Naive B cell (primary cell): ENCODE results near the gene AGFG2. TPM values are rescaled to one million over a fixed set of nuclear protein-coding genes. Genes with fewer than 3 reads are reported as not detected.
"Not testable (repeated sequence)": the region's sequence is repeated elsewhere in the genome, so short reads cannot be mapped to it uniquely, and the experiment has no call there.

Source experiments
- ATAC-seq, 2 donors: fragments of 150-1000 bp; cut with Tn5 transposase; 2 replicates each; pipeline ENCODE4 v1.10.0; 2021; ENCODE audit warnings: low read depth in 2 of 2, mild to moderate bottlenecking in 2 of 2, moderate library complexity in 2 of 2
- DNase-seq: peaks from one replicate; pipeline ENCODE4 v3.0.0; 2022
- H3K27ac Mint-ChIP-seq, 6 donors: one replicate each; pipeline ENCODE4 v1.8.0; 2020 to 2022; ENCODE audit warnings: mild to moderate bottlenecking in 6 of 6, mixed read lengths in 6 of 6, moderate library complexity in 5 of 6, inconsistent platforms in 2 of 6
- H3K27me3 Mint-ChIP-seq, 3 donors: one replicate each; pipeline ENCODE4 v1.8.0; 2021 to 2022; ENCODE audit warnings: mixed read lengths in 3 of 3, mild to moderate bottlenecking in 1 of 3
- H3K36me3 Mint-ChIP-seq, 2 donors: one replicate each; pipeline ENCODE4 v1.8.0; 2020 to 2022; ENCODE audit warnings: mixed read lengths in 2 of 2, inconsistent platforms in 1 of 2, mild to moderate bottlenecking in 1 of 2
- H3K4me1 Mint-ChIP-seq, 3 donors: one replicate each; pipeline ENCODE4 v1.8.0; 2020 to 2022; ENCODE audit warnings: mixed read lengths in 3 of 3, inconsistent platforms in 1 of 3, mild to moderate bottlenecking in 1 of 3, moderate library complexity in 1 of 3
- H3K4me3 Mint-ChIP-seq, 8 donors: one replicate each; pipeline ENCODE4 v1.8.0; 2020 to 2022; ENCODE audit warnings: mild to moderate bottlenecking in 8 of 8, mixed read lengths in 8 of 8, moderate library complexity in 8 of 8, inconsistent platforms in 2 of 8
- H3K9me3 Mint-ChIP-seq, 7 donors: one replicate each; pipeline ENCODE4 v1.8.0; 2020 to 2022; ENCODE audit warnings: mixed read lengths in 7 of 7, mild to moderate bottlenecking in 5 of 7, inconsistent platforms in 2 of 7, moderate library complexity in 1 of 7
- polyA plus RNA-seq, 6 donors: library from polyadenylated mRNA; unstranded; fragments of 300-500 nt; fragmentation: Illumina TruSeq; gene quantifications; one replicate each; pipeline ENCODE4 v1.2.3, GENCODE V29; 2021; ENCODE audit warnings: low read depth in 6 of 6

AGFG2 gene
- polyA plus RNA-seq, 6 donors from 2014 or later: 3.1 to 5.9 (median 4.1) TPM; not detected in 1

GRCh38 chr7:100535982-100536381 lies 3.0 kb upstream of the AGFG2 start:
- not testable (repeated sequence) for H3K36me3 Mint-ChIP-seq, H3K27ac Mint-ChIP-seq, DNase-seq, H3K4me3 Mint-ChIP-seq, H3K9me3 Mint-ChIP-seq, ATAC-seq
- Mint-ChIP-seq H3K4me1 (peaks cover 9 to 17% (median 13%) of the 10 kb centered on the region in 3 donors), H3K27me3 (peaks cover 0 to 12% (median 10%) of the 10 kb centered on the region in 3 donors)

DNA sequence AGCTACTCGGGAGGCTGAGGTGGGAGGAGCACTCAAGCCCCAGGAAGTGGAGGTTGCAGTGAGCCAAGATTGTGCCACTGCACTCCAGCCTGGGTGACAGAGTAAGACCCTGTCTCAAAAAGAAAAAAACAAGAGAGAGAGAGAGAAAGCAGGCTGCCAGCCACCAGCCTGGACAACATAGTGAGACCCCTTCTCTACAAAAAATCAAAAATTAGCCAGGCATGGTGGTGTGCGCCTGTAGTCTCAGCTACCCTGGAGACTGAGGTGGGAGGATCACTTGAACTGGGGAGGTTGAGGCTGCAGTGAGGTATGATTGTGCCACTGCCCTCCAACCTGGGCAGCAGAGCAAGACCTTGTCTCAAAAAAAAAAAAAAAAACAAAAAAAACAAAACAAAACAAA lies 2.3 kb upstream of the AGFG2 start:
- H3K36me3 Mint-ChIP-seq, H3K27ac Mint-ChIP-seq, DNase-seq, H3K9me3 Mint-ChIP-seq, ATAC-seq: not testable (repeated sequence)
- Mint-ChIP-seq H3K27me3 (peaks cover 0 to 12% (median 10%) of the 10 kb centered on the region in 3 donors), H3K4me1 (peaks cover 13 to 19% (median 18%) of the 10 kb centered on the region in 3 donors), H3K4me3 (peak overlapping the region in 1 of 8 donors; percentile 25)

- Mint-ChIP-seq H3K4me3 (peak overlapping the region; percentile 86 to 99 (median 98)), H3K36me3 (no peaks in the 10 kb centered on the region), H3K9me3 (no peaks in the 10 kb centered on the region), H3K27ac (peak overlapping the region in 4 of 6 donors; percentile 75 to 90 (median 84)), H3K4me1 (peaks cover 19 to 27% (median 27%) of the 10 kb centered on the region in 3 donors), H3K27me3 (peaks cover 0 to 2% (median 0%) of the 10 kb centered on the region in 3 donors)
- DNase-seq (no peak), ATAC-seq (no peak)
These were observed 702 bp upstream of the AGFG2 start for GRCh38 chr7:100538348-100538653.

- Mint-ChIP-seq H3K27me3 (no peaks in the 10 kb centered on the region), H3K4me3 (peak overlapping the region; percentile 86 to 99 (median 98)), H3K27ac (peak overlapping the region in 4 of 6 donors; percentile 16 to 92 (median 72)), H3K36me3 (no peaks in the 10 kb centered on the region), H3K9me3 (no peaks in the 10 kb centered on the region), H3K4me1 (peaks cover 24 to 27% (median 27%) of the 10 kb centered on the region in 3 donors)
- ATAC-seq (no peak), DNase-seq (no peak)
These were observed 518 bp downstream of the AGFG2 start for GRCh38 chr7:100539436-100540006.

- no peaks in the 10 kb centered on the region for H3K9me3 Mint-ChIP-seq
- ATAC-seq: no peak
- no peaks in the 10 kb centered on the region for H3K27me3 Mint-ChIP-seq
- no peaks in the 10 kb centered on the region for H3K36me3 Mint-ChIP-seq
- peaks cover 27 to 31% (median 28%) of the 10 kb centered on the region in 3 donors for H3K4me1 Mint-ChIP-seq
- peak overlapping the region; percentile 85 to 98 (median 92) for H3K4me3 Mint-ChIP-seq
- DNase-seq: no peak
- H3K27ac Mint-ChIP-seq: peak overlapping the region in 1 of 6 donors; percentile 16
These were observed 1.2 kb downstream of the AGFG2 start for GRCh38 chr7:100540073-100540723.

DNA sequence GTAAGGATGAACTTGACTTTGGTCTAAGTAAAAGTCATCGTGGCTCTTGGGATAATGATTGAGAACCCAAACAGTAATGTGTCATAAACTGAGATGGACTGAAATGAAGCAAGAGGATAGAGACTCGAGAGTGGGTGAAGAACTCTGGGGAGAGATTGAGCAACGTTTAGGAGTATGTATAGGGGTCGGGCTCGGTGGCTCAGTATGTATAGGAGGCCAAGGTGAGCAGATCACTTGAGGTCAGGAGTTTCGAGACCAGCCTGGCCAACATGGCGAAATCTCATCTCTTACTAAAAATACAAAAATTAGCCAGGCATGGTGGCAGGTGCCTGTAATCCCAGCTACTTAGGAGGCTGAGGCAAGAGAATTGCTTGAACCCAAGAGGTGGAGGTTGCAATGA lies 2.3 kb downstream of the AGFG2 start:
- Mint-ChIP-seq H3K4me1 (peaks cover 27 to 38% (median 31%) of the 10 kb centered on the region in 3 donors), H3K4me3 (peak overlapping the region in 4 of 8 donors; percentile 26 to 86 (median 56))
- H3K36me3 Mint-ChIP-seq, DNase-seq, H3K27ac Mint-ChIP-seq, H3K9me3 Mint-ChIP-seq, H3K27me3 Mint-ChIP-seq, ATAC-seq: not testable (repeated sequence)

GRCh38 chr7:100543586-100543985 lies 4.6 kb downstream of the AGFG2 start:
- ATAC-seq: no peak
- no peak for DNase-seq
- Mint-ChIP-seq H3K9me3 (no peaks in the 10 kb centered on the region), H3K27me3 (no peaks in the 10 kb centered on the region), H3K27ac (no peak overlapping the region), H3K36me3 (no peaks in the 10 kb centered on the region), H3K4me3 (peak overlapping the region in 1 of 8 donors; percentile 55), H3K4me1 (peaks cover 34 to 48% (median 45%) of the 10 kb centered on the region in 3 donors)

DNA sequence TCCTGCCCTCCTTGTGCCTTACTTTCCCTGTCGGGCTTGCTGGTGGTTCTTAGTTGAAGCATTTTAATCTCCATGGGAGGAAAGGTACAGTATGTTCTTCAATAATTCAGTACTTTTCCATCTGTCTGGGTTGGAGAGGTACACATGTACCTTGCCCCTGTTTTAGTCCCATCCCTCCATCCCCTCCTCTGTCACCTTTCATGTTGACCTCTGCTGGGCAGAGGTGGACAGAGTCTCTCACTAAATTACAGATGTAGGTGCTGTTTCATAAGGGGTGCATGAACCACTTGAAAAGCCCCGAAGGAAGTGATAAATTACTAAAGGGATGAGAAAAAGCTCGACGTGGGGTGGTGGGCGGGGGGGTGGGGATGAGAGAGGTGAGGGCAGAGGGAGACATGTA lies 5.4 kb downstream of the AGFG2 start:
- H3K36me3 Mint-ChIP-seq: no peaks in the 10 kb centered on the region
- H3K27me3 Mint-ChIP-seq: no peaks in the 10 kb centered on the region
- DNase-seq: no peak
- H3K4me3 Mint-ChIP-seq: peak overlapping the region in 1 of 8 donors; percentile 55
- no peak for ATAC-seq
- H3K9me3 Mint-ChIP-seq: no peaks in the 10 kb centered on the region
- H3K4me1 Mint-ChIP-seq: peaks cover 27 to 47% (median 44%) of the 10 kb centered on the region in 3 donors
- peak overlapping the region in 1 of 6 donors; percentile 50 for H3K27ac Mint-ChIP-seq

DNA sequence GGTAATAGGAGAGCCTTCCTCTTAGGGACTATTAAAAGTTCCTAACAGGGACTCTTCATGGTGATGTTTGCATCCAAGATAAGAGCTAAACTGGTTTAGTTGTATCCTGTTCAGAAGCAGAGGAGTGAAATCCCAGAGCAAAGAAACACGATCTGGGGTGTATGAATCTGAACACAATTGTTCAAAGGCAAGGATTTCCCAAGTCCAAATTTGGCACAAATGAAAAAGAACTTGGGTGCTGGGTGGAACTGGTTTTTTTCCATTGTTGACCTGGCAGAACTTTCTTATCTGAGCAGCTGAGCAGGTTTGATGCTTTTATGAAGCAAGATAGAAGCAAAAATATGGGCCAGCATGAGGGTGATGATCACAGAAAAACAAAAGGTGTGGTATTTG lies 6.0 kb downstream of the AGFG2 start:
- peak overlapping the region in 1 of 6 donors; percentile 23 for H3K27ac Mint-ChIP-seq
- H3K27me3 Mint-ChIP-seq: no peaks in the 10 kb centered on the region
- no peak for DNase-seq
- no peak for ATAC-seq
- H3K4me3 Mint-ChIP-seq: no peak overlapping the region
- peaks cover 27 to 48% (median 44%) of the 10 kb centered on the region in 3 donors for H3K4me1 Mint-ChIP-seq
- H3K36me3 Mint-ChIP-seq: no peaks in the 10 kb centered on the region
- H3K9me3 Mint-ChIP-seq: no peaks in the 10 kb centered on the region

GRCh38 chr7:100545360-100546128 lies 6.5 kb downstream of the AGFG2 start:
- H3K4me3 Mint-ChIP-seq: peak overlapping the region in 1 of 8 donors; percentile 9
- DNase-seq: no peak
- peaks cover 32 to 51% (median 49%) of the 10 kb centered on the region in 3 donors for H3K4me1 Mint-ChIP-seq
- H3K27ac Mint-ChIP-seq: peak overlapping the region in 1 of 6 donors; percentile 63
- H3K27me3 Mint-ChIP-seq: no peaks in the 10 kb centered on the region
- peaks cover 0 to 4% of the 10 kb centered on the region in 2 donors for H3K36me3 Mint-ChIP-seq
- no peak for ATAC-seq
- no peaks in the 10 kb centered on the region for H3K9me3 Mint-ChIP-seq

GRCh38 chr7:100546129-100546925 lies 7.3 kb downstream of the AGFG2 start:
- peak in 1 of 2 donors; percentile 40 for ATAC-seq
- no peak for DNase-seq
- Mint-ChIP-seq H3K4me3 (peak overlapping the region in 1 of 8 donors; percentile 9), H3K27me3 (no peaks in the 10 kb centered on the region), H3K27ac (peak overlapping the region in 3 of 6 donors; percentile 63 to 92 (median 78)), H3K9me3 (no peaks in the 10 kb centered on the region), H3K4me1 (peaks cover 31 to 50% (median 48%) of the 10 kb centered on the region in 3 donors), H3K36me3 (peaks cover 0 to 5% of the 10 kb centered on the region in 2 donors)

GRCh38 chr7:100546926-100547800 lies 8.2 kb downstream of the AGFG2 start:
- DNase-seq: no peak

More at GRCh38 chr7:100546926-100547800, 8.2 kb downstream of the AGFG2 start:
- Mint-ChIP-seq H3K4me1 (peaks cover 27 to 49% (median 46%) of the 10 kb centered on the region in 3 donors), H3K27me3 (no peaks in the 10 kb centered on the region), H3K4me3 (peak overlapping the region in 1 of 8 donors; percentile 16), H3K9me3 (no peaks in the 10 kb centered on the region), H3K27ac (peak overlapping the region in 5 of 6 donors; percentile 27 to 86 (median 63)), H3K36me3 (peaks cover under 1 to 5% of the 10 kb centered on the region in 2 donors)
- no peak for ATAC-seq
